Ascending aorta (tissue), 2 donors: ENCODE measurements around the gene ATL2. TPM values are rescaled to one million over a fixed set of nuclear protein-coding genes. Genes with fewer than 3 reads are reported as not detected.

Experiments
- DNase-seq, 2 donors: peaks; one replicate each; pipeline ENCODE4 v3.0.0-alpha.2; 2019; ENCODE audit warnings: low spot score in 2 of 2
- H3K27ac ChIP-seq, 2 donors: fragments of 200-600 bp; sonication (generic); one replicate each; pipeline ENCODE4 v1.5.1; 2016 to 2017; ENCODE audit warnings: mild to moderate bottlenecking in 1 of 2
- H3K27me3 ChIP-seq: fragments of 200-600 bp; sonication (generic); one replicate; pipeline ENCODE4 v1.5.1; 2017
- H3K36me3 ChIP-seq, 2 donors: fragments of 200-600 bp; sonication (generic); one replicate each; pipeline ENCODE4 v1.5.1; 2016
- H3K4me1 ChIP-seq, 2 donors: fragments of 200-600 bp; sonication (generic); one replicate each; pipeline ENCODE4 v1.5.1; 2016 to 2017; ENCODE audit warnings: mild to moderate bottlenecking in 1 of 2
- H3K4me3 ChIP-seq, 2 donors: fragments of 200-600 bp; sonication (generic); one replicate each; pipeline ENCODE4 v1.5.1; 2016 to 2017; ENCODE audit warnings: mild to moderate bottlenecking in 1 of 2
- H3K9me3 ChIP-seq, 2 donors: fragments of 200-600 bp; sonication (generic); one replicate each; pipeline ENCODE4 v1.5.1; 2016
- intact Hi-C: fragments of 100-400 bp; cut with DNase I; formaldehyde crosslinking; loops from one replicate; pipeline ENCODE4 v1.15.1; 2023
- total RNA-seq: library from RNA; depleted of rRNA; stranded (reverse); fragments of >200 nt; gene quantifications from one replicate; pipeline ENCODE4 v1.1.0, GENCODE V29; 2016
- TF ChIP-seq, protein P1 (sequence below), 3 experiments: fragments of 200-600 bp in 2 of 3; fragments of 450-650 bp in 1 of 3; sonication (generic) in 2 of 3; IDR thresholded peaks; one replicate each; pipeline ENCODE4 v1.5.1; 2016 to 2019; ENCODE audit warnings: antibody characterized with exemption in 3 of 3, mild to moderate bottlenecking in 1 of 3, moderate library complexity in 1 of 3

Gene ATL2
- total RNA-seq, 1 donor from 2014 or later = 49.1 TPM

DNA sequence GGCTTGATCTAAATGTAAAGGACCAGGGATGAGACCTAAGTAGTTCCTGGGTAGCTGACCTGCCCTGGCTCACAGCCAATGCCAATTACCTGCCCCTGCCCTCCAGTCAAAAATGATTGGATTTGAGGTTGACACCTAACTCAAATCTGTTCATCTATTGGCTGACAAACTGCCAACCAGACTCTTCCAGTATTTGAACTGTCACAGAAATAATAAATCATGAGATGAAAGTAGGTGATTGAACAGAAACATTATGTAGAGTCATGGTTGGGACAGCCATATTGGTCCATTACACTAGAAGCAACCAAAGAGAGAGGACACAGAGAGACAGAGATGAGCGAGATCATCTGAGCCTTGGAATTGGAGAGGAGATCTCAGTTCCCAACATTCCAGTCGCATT lies 109.1 kb downstream of the ATL2 start:
- Histone ChIP-seq H3K4me1 (no peaks in the 10 kb centered on the region), H3K9me3 (no peaks in the 10 kb centered on the region), H3K4me3 (no peak overlapping the region), H3K36me3 (no peaks in the 10 kb centered on the region), H3K27ac (no peak overlapping the region), H3K27me3 (no peaks in the 10 kb centered on the region)
- TF ChIP-seq, protein P1, sequence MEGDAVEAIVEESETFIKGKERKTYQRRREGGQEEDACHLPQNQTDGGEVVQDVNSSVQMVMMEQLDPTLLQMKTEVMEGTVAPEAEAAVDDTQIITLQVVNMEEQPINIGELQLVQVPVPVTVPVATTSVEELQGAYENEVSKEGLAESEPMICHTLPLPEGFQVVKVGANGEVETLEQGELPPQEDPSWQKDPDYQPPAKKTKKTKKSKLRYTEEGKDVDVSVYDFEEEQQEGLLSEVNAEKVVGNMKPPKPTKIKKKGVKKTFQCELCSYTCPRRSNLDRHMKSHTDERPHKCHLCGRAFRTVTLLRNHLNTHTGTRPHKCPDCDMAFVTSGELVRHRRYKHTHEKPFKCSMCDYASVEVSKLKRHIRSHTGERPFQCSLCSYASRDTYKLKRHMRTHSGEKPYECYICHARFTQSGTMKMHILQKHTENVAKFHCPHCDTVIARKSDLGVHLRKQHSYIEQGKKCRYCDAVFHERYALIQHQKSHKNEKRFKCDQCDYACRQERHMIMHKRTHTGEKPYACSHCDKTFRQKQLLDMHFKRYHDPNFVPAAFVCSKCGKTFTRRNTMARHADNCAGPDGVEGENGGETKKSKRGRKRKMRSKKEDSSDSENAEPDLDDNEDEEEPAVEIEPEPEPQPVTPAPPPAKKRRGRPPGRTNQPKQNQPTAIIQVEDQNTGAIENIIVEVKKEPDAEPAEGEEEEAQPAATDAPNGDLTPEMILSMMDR (IDR thresholded peaks at IDR 0.05) = no peak
- DNase-seq = no peak
- intact Hi-C loops = no loop called here

DNA sequence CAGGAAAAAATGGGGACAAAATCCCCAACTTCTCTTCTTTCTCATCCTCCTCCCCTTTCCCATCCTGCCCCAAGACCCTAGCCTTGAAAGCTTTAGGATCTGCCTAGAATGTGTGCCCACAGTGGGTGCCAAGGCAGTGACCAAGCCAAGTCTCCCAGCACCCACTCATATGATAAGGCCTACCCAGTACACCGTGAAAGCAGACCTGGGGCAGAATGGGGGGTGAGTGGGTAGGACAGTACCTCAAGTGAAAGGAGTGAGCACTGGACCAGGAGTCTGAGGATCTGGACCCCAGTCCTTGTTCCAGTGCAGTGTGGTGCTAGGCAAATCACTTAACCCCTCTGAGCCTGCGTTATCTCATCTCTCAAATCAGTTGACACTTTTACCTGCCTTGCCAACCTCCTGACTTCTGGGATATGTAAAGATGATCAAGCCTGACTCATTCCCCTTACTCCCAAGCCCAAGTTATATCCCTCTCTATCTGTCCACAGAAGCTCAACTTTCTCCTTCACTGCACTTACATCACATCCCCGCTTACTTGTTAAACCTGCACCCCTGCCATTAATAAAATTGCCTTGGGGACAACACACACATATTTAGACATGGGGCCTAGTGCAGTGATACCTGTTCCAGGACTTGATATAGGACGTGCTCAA lies 109.7 kb downstream of the ATL2 start:
- Histone ChIP-seq H3K4me1 (no peaks in the 10 kb centered on the region), H3K27ac (no peak overlapping the region), H3K27me3 (no peaks in the 10 kb centered on the region), H3K9me3 (no peaks in the 10 kb centered on the region), H3K4me3 (no peak overlapping the region), H3K36me3 (no peaks in the 10 kb centered on the region)
- intact Hi-C loops = no loop called here
- TF ChIP-seq, protein P1 (IDR thresholded peaks at IDR 0.05) = no peak
- DNase-seq = no peak

DNA sequence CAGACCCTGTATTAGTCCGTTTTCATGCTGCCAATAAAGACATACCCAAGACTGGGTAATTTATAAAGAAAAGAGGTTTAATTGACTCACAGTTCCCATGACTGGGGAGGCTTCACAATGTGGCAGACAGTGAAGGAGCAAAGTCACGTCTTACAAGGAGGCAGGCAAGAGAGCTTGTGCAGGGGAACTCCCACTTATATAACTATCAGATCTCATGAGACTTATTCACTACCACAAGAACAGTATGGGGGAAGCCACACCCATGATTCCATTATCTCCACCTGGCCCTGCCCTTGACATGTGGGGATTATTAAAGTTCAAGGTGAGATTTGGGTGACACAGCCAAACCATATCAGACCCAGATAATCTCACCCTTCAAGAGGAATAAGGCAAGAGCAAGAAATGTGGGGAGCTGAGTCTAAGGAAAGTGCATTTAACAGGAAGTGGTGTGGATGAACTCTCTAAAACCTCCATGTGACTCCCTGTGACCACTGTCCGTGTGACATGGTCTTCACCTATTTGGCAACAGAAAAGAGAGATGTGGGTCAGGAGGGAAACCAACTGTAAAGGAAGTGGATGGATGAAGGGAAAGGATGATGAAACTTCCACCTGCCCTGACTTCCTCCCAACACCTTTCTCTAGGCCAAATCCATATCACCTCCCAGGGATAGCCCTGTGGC lies 110.6 kb downstream of the ATL2 start:
- Histone ChIP-seq H3K4me3 (no peak overlapping the region), H3K4me1 (no peaks in the 10 kb centered on the region), H3K9me3 (no peaks in the 10 kb centered on the region), H3K36me3 (no peaks in the 10 kb centered on the region), H3K27me3 (no peaks in the 10 kb centered on the region), H3K27ac (no peak overlapping the region)
- TF ChIP-seq, protein P1 (IDR thresholded peaks at IDR 0.05) = no peak
- intact Hi-C loops = no loop called here
- DNase-seq = no peak

DNA sequence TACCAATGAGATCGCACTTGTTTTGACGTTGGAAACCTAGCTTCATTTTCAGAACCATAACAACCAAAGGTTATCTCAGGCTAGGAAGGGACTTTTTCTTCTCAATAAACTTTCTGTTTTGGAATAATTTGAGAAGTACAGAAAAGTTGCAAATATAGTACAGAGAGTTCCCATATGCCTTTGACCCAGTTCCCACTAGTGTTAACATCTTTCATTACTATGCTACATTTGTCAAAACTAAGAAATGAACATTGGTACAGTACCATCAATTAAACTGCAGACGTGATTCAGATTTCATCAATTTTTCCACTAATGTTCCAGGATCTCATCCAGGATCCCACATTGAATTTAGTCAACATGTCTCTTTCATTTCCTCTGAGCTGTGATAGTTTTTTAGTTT lies 111.6 kb downstream of the ATL2 start:
- Histone ChIP-seq H3K27me3 (no peaks in the 10 kb centered on the region), H3K4me1 (no peaks in the 10 kb centered on the region), H3K9me3 (no peaks in the 10 kb centered on the region), H3K4me3 (no peak overlapping the region), H3K27ac (no peak overlapping the region), H3K36me3 (no peaks in the 10 kb centered on the region)
- intact Hi-C loops = no loop called here
- TF ChIP-seq, protein P1 (IDR thresholded peaks at IDR 0.05) = no peak
- no peak for DNase-seq

DNA sequence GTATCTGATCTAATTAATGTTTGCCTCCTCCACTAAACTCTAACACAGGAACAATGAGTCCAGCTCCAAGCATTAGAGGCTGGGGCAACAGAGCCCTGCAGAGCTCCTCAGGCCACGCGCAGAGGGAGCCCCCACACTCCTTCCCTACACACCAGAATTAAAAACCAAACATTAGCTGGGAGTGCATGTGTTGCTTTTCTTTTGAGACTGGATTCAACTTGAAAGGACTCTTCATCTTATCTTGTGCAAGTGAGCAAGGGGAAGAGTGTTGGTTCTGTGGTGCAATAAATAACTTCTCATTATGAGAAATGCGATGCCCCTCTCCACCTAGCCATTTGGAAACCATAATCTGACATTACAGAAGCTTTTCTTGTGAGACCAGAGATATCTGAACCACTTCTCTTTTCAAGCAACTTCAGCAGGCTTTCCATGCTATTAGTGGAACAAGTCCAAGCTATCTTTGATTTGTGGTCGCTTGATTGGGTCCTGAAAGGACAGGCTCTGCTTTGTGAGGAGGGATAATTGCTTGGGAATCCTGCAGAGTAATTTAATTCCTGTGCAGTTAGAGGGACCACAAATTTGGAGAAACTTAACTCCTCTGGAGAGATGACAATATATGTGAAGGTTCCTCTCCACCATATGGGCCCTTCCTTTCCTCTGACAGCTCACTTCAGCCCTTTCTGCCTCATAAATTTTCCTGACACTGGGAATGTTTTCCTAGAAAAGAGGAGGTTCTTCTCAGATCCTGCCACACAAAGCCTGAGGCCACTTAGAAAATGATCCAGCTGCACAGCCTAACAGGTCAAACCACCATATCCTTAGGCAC lies 112.5 kb downstream of the ATL2 start:
- TF ChIP-seq, protein P1 (IDR thresholded peaks at IDR 0.05) = no peak
- Histone ChIP-seq H3K4me1 (no peaks in the 10 kb centered on the region), H3K27ac (no peak overlapping the region), H3K36me3 (no peaks in the 10 kb centered on the region), H3K4me3 (no peak overlapping the region), H3K27me3 (no peaks in the 10 kb centered on the region), H3K9me3 (no peaks in the 10 kb centered on the region)
- no peak for DNase-seq
- intact Hi-C loops = no loop called here
